Retina (tissue), 1 donor: ENCODE results near the gene HNRNPL.
"Not testable (repeated sequence)": the region's sequence is repeated elsewhere in the genome, so short reads cannot be mapped to it uniquely, and the experiment has no call there.

Source experiments
- DNase-seq: peaks from one replicate; pipeline ENCODE4 v3.0.0-alpha.2; 2016

The HNRNPL gene

GRCh38 chr19:38849860-38850435, at the start of gene HNRNPL:
TSS of gene HNRNPL (minus strand) at chr19:38849986. CDS start at chr19:38849966, 20 bp downstream.
- peak; percentile 99 for DNase-seq

- peak; percentile 20 for DNase-seq
These were observed 49.1 kb upstream of the HNRNPL start for GRCh38 chr19:38898788-38899446.

- no peak for DNase-seq
These were observed 45.2 kb upstream of the HNRNPL start for GRCh38 chr19:38894968-38895367.

- DNase-seq: no peak
These were observed 43.6 kb upstream of the HNRNPL start for GRCh38 chr19:38893341-38893771.

GRCh38 chr19:38892841-38893240, 43.1 kb upstream of the HNRNPL start:
- DNase-seq: no peak

GRCh38 chr19:38891771-38892170, 42.0 kb upstream of the HNRNPL start:
- DNase-seq: no peak

GRCh38 chr19:38890686-38891085, 40.9 kb upstream of the HNRNPL start:
- no peak for DNase-seq

GRCh38 chr19:38889803-38890202, 40.0 kb upstream of the HNRNPL start:
- no peak for DNase-seq

GRCh38 chr19:38888876-38889275, 39.1 kb upstream of the HNRNPL start:
- no peak for DNase-seq

GRCh38 chr19:38884691-38885090, 34.9 kb upstream of the HNRNPL start:
- not testable (repeated sequence) for DNase-seq

GRCh38 chr19:38883286-38883685, 33.5 kb upstream of the HNRNPL start:
- no peak for DNase-seq

- DNase-seq: no peak
These were observed 31.3 kb upstream of the HNRNPL start for GRCh38 chr19:38880882-38881609.

- DNase-seq: no peak
These were observed 30.5 kb upstream of the HNRNPL start for GRCh38 chr19:38880076-38880881.

- DNase-seq: no peak
These were observed 29.6 kb upstream of the HNRNPL start for GRCh38 chr19:38879400-38879751.

GRCh38 chr19:38878575-38879399, 29.0 kb upstream of the HNRNPL start:
- no peak for DNase-seq

GRCh38 chr19:38877781-38878574, 28.2 kb upstream of the HNRNPL start, which contains the start of gene RINL:
TSS of gene RINL (minus strand) at chr19:38878275. CDS start at chr19:38876742, 1,533 bp downstream.
- no peak for DNase-seq

- DNase-seq: no peak
These were observed 26.0 kb upstream of the HNRNPL start for GRCh38 chr19:38875656-38876395.

GRCh38 chr19:38873400-38873799, 23.6 kb upstream of the HNRNPL start:
- not testable (repeated sequence) for DNase-seq

GRCh38 chr19:38870612-38871011, 20.8 kb upstream of the HNRNPL start:
- DNase-seq: no peak

- peak; percentile 85 for DNase-seq
These were observed 20.2 kb upstream of the HNRNPL start for GRCh38 chr19:38869836-38870607.
